HepG2 (cell line): Measurements from ENCODE around the gene PTPRD. TPM values are rescaled to one million over a fixed set of nuclear protein-coding genes. Genes with fewer than 3 reads are reported as not detected.

Experiments used
- ATAC-seq: fragments of 200-7000 bp; cut with Tn5 transposase; 3 replicates; pipeline ENCODE4 v1.9.1; 2020; ENCODE audit warnings: mild to moderate bottlenecking, moderate library complexity
- BruUV-seq: library from RNA; stranded (reverse); fragments of 400-500 nt; replicated peaks from 2 replicates; lab custom pipeline; 2021; lab: Mats Ljungman, UMichigan
- CTCF ChIA-PET: fragments of 300-600 bp; formaldehyde crosslinking; extraction: SDS; loops from one replicate; lab custom pipeline; 2021; ENCODE audit warnings: low total read pairs, inconsistent platforms, low intra/inter-chr PET ratio; lab: Yijun Ruan, JAX
- POLR2A ChIA-PET: fragments of 350-600 bp; sonication (Branson Sonifier 250); formaldehyde crosslinking; loops from one replicate; lab custom pipeline; 2020; ENCODE audit warnings: antibody characterized with exemption, inconsistent platforms; lab: Yijun Ruan, JAX
- DNase-seq: peaks from one replicate; pipeline ENCODE4 v3.0.0-alpha.2; 2015; ENCODE audit warnings: low spot score
- FAIRE-seq: peaks from 3 replicates; lab custom pipeline; 2011; peaks lifted over from hg19 to GRCh38; lab: Jason Lieb, UNC
- H2AFZ ChIP-seq: one replicate; pipeline ENCODE4 v1.6.1; 2011; ENCODE audit warnings: low read length, inconsistent platforms
- H3K27ac ChIP-seq: fragments of 300-600 bp; 3 replicates; pipeline ENCODE4 v1.8.0; 2011; ENCODE audit warnings: mixed run types, mild to moderate bottlenecking, mixed read lengths, low read length, inconsistent platforms; ENCODE audit not compliant: insufficient read depth; ENCODE audit errors: extremely low read length
- H3K27me3 ChIP-seq, 2 experiments: fragments of 200-600 bp in 1 of 2; 2 replicates in 1 of 2; 3 replicates in 1 of 2; pipeline versions ENCODE4 v1.6.0 to v1.8.0; 2011; ENCODE audit warnings: low read length in 2 of 2, mild to moderate bottlenecking in 2 of 2, moderate library complexity in 2 of 2, inconsistent platforms in 1 of 2; ENCODE audit not compliant: insufficient read depth in 2 of 2, control insufficient read depth in 1 of 2
- H3K36me3 ChIP-seq, 2 experiments: fragments of 200-600 bp in 1 of 2; replicated peaks in 1 of 2; 2 replicates in 1 of 2; 3 replicates in 1 of 2; pipeline versions ENCODE4 v1.5.1 to v1.8.0; 2011; ENCODE audit warnings: low read length in 2 of 2, inconsistent platforms in 1 of 2; ENCODE audit not compliant: insufficient read depth in 2 of 2, control insufficient read depth in 1 of 2
- H3K4me1 ChIP-seq: 2 replicates; pipeline ENCODE4 v1.5.1; 2012; ENCODE audit warnings: low read length, inconsistent platforms; ENCODE audit not compliant: insufficient read depth
- H3K4me2 ChIP-seq: 2 replicates; pipeline ENCODE4 v1.6.0; 2011; ENCODE audit warnings: low read depth, low read length, inconsistent platforms
- H3K4me3 ChIP-seq, 3 experiments: fragments of 200-600 bp in 1 of 3; sonication (generic), shearing (Covaris generic) in 1 of 3; replicated peaks in 1 of 3; 2 replicates each; pipeline ENCODE4 v1.5.1; 2011 to 2016; ENCODE audit warnings: low read length in 3 of 3, inconsistent platforms in 2 of 3, low read depth in 2 of 3, mild to moderate bottlenecking in 2 of 3, control low read depth in 1 of 3, mixed read lengths in 1 of 3; ENCODE audit not compliant: insufficient read depth in 1 of 3
- H3K79me2 ChIP-seq: one replicate; pipeline ENCODE4 v1.6.1; 2011; ENCODE audit warnings: low read length, inconsistent platforms; ENCODE audit not compliant: insufficient read depth
- H3K9ac ChIP-seq: 2 replicates; pipeline ENCODE4 v1.6.0; 2011; ENCODE audit warnings: mild to moderate bottlenecking, low read depth, low read length, inconsistent platforms; ENCODE audit not compliant: insufficient read depth
- H3K9me3 ChIP-seq: 2 replicates; pipeline ENCODE4 v1.5.1; 2012; ENCODE audit warnings: mild to moderate bottlenecking, low read length
- H4K20me1 ChIP-seq: 2 replicates; pipeline ENCODE4 v1.6.0; 2011; ENCODE audit warnings: inconsistent platforms, mild to moderate bottlenecking, low read length, moderate library complexity; ENCODE audit not compliant: insufficient read depth
- HMGA1 ChIP-seq: sonication (generic); formaldehyde crosslinking; conservative IDR thresholded peaks from 2 replicates; pipeline ENCODE4 v1.4.0; 2020; ENCODE audit warnings: missing genetic modification reagents
- KLF13 ChIP-seq: sonication (generic); formaldehyde crosslinking; IDR thresholded peaks from 2 replicates; pipeline ENCODE4 v1.4.0; 2020; ENCODE audit warnings: mild to moderate bottlenecking, missing genetic modification reagents
- PRDM10 ChIP-seq: sonication (generic); formaldehyde crosslinking; IDR thresholded peaks from 2 replicates; pipeline ENCODE4 v1.4.0; 2020; ENCODE audit warnings: low read depth, missing genetic modification reagents
- RBM39 ChIP-seq: fragments of 200-400 bp; formaldehyde crosslinking; IDR thresholded peaks from one replicate; pipeline ENCODE4 v1.6.1; 2018; ENCODE audit warnings: antibody characterized with exemption, mild to moderate bottlenecking, low read depth, low read length; ENCODE audit not compliant: poor library complexity, severe bottlenecking
- TCF12 ChIP-seq, 2 experiments: fragments of 450-650 bp in 1 of 2; sonication (generic) in 1 of 2; formaldehyde crosslinking in 1 of 2; IDR thresholded peaks; 2 replicates each; pipeline versions ENCODE4 v1.6.1 to v1.8.0; 2017 to 2022; ENCODE audit warnings: antibody characterized with exemption in 1 of 2, mild to moderate bottlenecking in 1 of 2, missing genetic modification reagents in 1 of 2, moderate library complexity in 1 of 2
- XBP1 ChIP-seq: sonication (generic); formaldehyde crosslinking; IDR thresholded peaks from 2 replicates; pipeline ENCODE4 v1.5.0; 2020; ENCODE audit warnings: missing genetic modification reagents
- ZNF33B ChIP-seq: sonication (generic); formaldehyde crosslinking; IDR thresholded peaks from 2 replicates; pipeline ENCODE4 v1.5.1; 2020; ENCODE audit warnings: mild to moderate bottlenecking, missing genetic modification reagents
- WGBS: methylation state at CpG from one replicate; pipeline ENCODE4 v1.1.6; 2017; ENCODE audit warnings: low lambda C conversion rate; 5-methylcytosine and 5-hydroxymethylcytosine counted together
- in situ Hi-C: cut with HindIII; loops from 2 replicates; pipeline ENCODE4 v1.10.0; 2017; ENCODE audit warnings: low pct_unique_long_range_greater_than_20kb; ENCODE audit not compliant: extremely low pct_ligation_motif_present
- intact Hi-C: fragments of 100-400 bp; cut with micrococcal nuclease; formaldehyde crosslinking; loops from one replicate; pipeline ENCODE4 v1.10.0; 2022; ENCODE audit not compliant: unreplicated experiment
- polyA plus RNA-seq, 8 experiments: library from polyadenylated mRNA; depleted of rRNA in 3 of 8; stranded (reverse) in 7 of 8; unstranded in 1 of 8; fragments of >200 nt; fragmentation: Illumina TruSeq in 4 of 8; extraction: Trizol in 4 of 8; gene quantifications; 2 replicates each; pipeline versions ENCODE4 v1.2.1 to v1.2.3, GENCODE V29; 2011 to 2016; ENCODE audit warnings: low read depth in 4 of 8, missing spikeins in 1 of 8, mixed read lengths in 1 of 8; ENCODE audit not compliant: insufficient read depth in 1 of 8
- total RNA-seq, 5 experiments: library from RNA; depleted of rRNA; stranded (reverse); fragments of >200 nt; fragmentation: Illumina TruSeq; extraction: Trizol; gene quantifications; 2 replicates each; pipeline ENCODE4 v1.2.3, GENCODE V29; 2016; ENCODE audit warnings: low read depth in 1 of 5
- TF ChIP-seq, protein P1 (sequence below): sonication (generic); formaldehyde crosslinking; IDR thresholded peaks from 2 replicates; pipeline ENCODE4 v1.4.0; 2020; ENCODE audit warnings: missing genetic modification reagents, borderline replicate concordance
- TF ChIP-seq, protein P2 (sequence below): sonication (generic); formaldehyde crosslinking; IDR thresholded peaks from 2 replicates; pipeline ENCODE4 v1.8.0; 2022; ENCODE audit warnings: missing genetic modification reagents, low read depth, mild to moderate bottlenecking, borderline replicate concordance
- TF ChIP-seq, protein P3 (sequence below): sonication (generic); formaldehyde crosslinking; IDR thresholded peaks from 2 replicates; pipeline ENCODE4 v1.4.0; 2020; ENCODE audit warnings: missing genetic modification reagents

The PTPRD gene
- total and polyA plus RNA-seq, 2 of the 13 experiments (the other 11 are each of a cell fraction or from before 2014, with no cell fraction given): 0.05 TPM; not detected in 1

DNA sequence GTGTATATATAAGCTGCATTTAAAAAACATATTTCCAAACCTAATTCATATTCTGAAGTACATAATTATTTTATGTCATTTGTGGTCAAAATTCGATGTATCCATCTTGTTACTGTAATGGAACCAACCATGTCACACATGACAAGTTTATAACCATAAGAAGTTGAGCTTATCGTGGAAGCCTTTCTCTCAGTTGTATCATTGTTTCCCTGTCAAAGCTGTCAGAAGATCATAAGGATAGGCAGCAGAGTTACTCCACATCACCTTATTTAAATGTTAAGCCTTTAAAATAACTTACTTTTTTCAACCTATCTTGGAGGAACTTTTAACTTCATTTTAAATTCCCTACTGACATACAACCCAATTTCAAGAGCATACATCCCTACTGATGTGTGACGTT is 841.5 kb downstream of the PTPRD start:
- Histone ChIP-seq H2AFZ (no peak overlapping the region), H3K4me2 (no peak overlapping the region), H3K27ac (no peak overlapping the region), H3K9ac (no peak overlapping the region), H4K20me1 (no peaks in the 10 kb centered on the region), H3K79me2 (no peaks in the 10 kb centered on the region), H3K4me1 (no peaks in the 10 kb centered on the region), H3K4me3 (no peak overlapping the region), H3K36me3 (no peaks in the 10 kb centered on the region), H3K27me3 (no peaks in the 10 kb centered on the region), H3K9me3 (no peaks in the 10 kb centered on the region)
- DNase-seq: no peak
- intact Hi-C loops (no loop called here), in situ Hi-C loops (no loop called here)
- ATAC-seq: no peak
- CTCF ChIA-PET: no interaction called here
- no TSS peak for BruUV-seq
- POLR2A ChIA-PET: no interaction called here
- WGBS: 0% methylated on average over 3 of the region's 3 CpGs
- FAIRE-seq: no peak
- no peak for TF ChIP-seq KLF13 (CRISPR knock-in tag)
- TF ChIP-seq, protein P1, sequence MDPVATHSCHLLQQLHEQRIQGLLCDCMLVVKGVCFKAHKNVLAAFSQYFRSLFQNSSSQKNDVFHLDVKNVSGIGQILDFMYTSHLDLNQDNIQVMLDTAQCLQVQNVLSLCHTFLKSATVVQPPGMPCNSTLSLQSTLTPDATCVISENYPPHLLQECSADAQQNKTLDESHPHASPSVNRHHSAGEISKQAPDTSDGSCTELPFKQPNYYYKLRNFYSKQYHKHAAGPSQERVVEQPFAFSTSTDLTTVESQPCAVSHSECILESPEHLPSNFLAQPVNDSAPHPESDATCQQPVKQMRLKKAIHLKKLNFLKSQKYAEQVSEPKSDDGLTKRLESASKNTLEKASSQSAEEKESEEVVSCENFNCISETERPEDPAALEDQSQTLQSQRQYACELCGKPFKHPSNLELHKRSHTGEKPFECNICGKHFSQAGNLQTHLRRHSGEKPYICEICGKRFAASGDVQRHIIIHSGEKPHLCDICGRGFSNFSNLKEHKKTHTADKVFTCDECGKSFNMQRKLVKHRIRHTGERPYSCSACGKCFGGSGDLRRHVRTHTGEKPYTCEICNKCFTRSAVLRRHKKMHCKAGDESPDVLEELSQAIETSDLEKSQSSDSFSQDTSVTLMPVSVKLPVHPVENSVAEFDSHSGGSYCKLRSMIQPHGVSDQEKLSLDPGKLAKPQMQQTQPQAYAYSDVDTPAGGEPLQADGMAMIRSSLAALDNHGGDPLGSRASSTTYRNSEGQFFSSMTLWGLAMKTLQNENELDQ (CRISPR knock-in tag): no peak
- TF ChIP-seq, protein P2, sequence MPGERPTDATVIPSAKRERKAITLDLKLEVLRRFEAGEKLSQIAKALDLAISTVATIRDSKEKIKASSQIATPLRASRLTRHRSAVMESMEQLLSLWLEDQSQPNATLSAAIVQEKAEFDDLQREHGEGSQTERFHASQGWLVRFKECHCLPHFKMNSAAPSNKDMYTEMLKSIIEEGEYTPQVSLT: no peak
- no peak for TF ChIP-seq HMGA1
- no peak for TF ChIP-seq RBM39
- TF ChIP-seq, protein P3, sequence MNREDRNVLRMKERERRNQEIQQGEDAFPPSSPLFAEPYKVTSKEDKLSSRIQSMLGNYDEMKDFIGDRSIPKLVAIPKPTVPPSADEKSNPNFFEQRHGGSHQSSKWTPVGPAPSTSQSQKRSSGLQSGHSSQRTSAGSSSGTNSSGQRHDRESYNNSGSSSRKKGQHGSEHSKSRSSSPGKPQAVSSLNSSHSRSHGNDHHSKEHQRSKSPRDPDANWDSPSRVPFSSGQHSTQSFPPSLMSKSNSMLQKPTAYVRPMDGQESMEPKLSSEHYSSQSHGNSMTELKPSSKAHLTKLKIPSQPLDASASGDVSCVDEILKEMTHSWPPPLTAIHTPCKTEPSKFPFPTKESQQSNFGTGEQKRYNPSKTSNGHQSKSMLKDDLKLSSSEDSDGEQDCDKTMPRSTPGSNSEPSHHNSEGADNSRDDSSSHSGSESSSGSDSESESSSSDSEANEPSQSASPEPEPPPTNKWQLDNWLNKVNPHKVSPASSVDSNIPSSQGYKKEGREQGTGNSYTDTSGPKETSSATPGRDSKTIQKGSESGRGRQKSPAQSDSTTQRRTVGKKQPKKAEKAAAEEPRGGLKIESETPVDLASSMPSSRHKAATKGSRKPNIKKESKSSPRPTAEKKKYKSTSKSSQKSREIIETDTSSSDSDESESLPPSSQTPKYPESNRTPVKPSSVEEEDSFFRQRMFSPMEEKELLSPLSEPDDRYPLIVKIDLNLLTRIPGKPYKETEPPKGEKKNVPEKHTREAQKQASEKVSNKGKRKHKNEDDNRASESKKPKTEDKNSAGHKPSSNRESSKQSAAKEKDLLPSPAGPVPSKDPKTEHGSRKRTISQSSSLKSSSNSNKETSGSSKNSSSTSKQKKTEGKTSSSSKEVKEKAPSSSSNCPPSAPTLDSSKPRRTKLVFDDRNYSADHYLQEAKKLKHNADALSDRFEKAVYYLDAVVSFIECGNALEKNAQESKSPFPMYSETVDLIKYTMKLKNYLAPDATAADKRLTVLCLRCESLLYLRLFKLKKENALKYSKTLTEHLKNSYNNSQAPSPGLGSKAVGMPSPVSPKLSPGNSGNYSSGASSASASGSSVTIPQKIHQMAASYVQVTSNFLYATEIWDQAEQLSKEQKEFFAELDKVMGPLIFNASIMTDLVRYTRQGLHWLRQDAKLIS (CRISPR knock-in tag): no peak
- TF ChIP-seq PRDM10 (CRISPR knock-in tag): no peak
- no peak for TF ChIP-seq TCF12 (IDR thresholded peaks at IDR 0.05)
- no peak for TF ChIP-seq TCF12 (CRISPR knock-in tag; IDR thresholded peaks at IDR 0.05)
- TF ChIP-seq XBP1: no peak
- no peak for TF ChIP-seq ZNF33B (CRISPR knock-in tag)
